Gastroesophageal sphincter (tissue), 3 donors: Measurements from ENCODE around the gene DUSP23.

Experiments used
- POLR2A ChIP-seq, 2 donors: fragments of 450-650 bp; IDR thresholded peaks; one replicate each; pipeline ENCODE4 v1.6.1; 2017; ENCODE audit warnings: antibody characterized with exemption in 2 of 2, mild to moderate bottlenecking in 2 of 2, moderate library complexity in 1 of 2
- POLR2AphosphoS5 ChIP-seq: sonication (generic); formaldehyde crosslinking; IDR thresholded peaks from one replicate; pipeline ENCODE4 v1.6.1; 2017; ENCODE audit warnings: antibody characterized with exemption
- TF ChIP-seq, protein P1 (sequence below), 4 experiments: fragments of 200-600 bp in 2 of 4; fragments of 450-650 bp in 2 of 4; sonication (generic) in 1 of 4; IDR thresholded peaks; one replicate each; pipeline ENCODE4 v1.5.1; 2017 to 2019; ENCODE audit warnings: antibody characterized with exemption in 4 of 4, mild to moderate bottlenecking in 2 of 4, moderate library complexity in 2 of 4

DNA sequence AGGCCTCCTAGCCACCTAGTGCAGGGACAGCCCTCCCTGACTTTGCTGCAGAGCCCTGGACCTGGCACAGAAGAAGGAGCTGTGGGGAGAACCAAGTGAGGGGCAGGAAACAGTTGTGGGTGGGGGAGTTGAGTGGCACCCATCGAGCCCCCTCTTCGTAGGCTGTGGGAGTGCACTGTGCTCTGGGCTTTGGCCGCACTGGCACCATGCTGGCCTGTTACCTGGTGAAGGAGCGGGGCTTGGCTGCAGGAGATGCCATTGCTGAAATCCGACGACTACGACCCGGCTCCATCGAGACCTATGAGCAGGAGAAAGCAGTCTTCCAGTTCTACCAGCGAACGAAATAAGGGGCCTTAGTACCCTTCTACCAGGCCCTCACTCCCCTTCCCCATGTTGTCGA lies 1.2 kb downstream of the DUSP23 start:
- TF ChIP-seq, protein P1, sequence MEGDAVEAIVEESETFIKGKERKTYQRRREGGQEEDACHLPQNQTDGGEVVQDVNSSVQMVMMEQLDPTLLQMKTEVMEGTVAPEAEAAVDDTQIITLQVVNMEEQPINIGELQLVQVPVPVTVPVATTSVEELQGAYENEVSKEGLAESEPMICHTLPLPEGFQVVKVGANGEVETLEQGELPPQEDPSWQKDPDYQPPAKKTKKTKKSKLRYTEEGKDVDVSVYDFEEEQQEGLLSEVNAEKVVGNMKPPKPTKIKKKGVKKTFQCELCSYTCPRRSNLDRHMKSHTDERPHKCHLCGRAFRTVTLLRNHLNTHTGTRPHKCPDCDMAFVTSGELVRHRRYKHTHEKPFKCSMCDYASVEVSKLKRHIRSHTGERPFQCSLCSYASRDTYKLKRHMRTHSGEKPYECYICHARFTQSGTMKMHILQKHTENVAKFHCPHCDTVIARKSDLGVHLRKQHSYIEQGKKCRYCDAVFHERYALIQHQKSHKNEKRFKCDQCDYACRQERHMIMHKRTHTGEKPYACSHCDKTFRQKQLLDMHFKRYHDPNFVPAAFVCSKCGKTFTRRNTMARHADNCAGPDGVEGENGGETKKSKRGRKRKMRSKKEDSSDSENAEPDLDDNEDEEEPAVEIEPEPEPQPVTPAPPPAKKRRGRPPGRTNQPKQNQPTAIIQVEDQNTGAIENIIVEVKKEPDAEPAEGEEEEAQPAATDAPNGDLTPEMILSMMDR (IDR thresholded peaks at IDR 0.05), result no peak
- no peak for TF ChIP-seq POLR2A (IDR thresholded peaks at IDR 0.05)
- no peak for TF ChIP-seq POLR2AphosphoS5
